Measurements from ENCODE around the gene OR51B2.
"Not testable (repeated sequence)": the region's sequence is repeated elsewhere in the genome, so short reads cannot be mapped to it uniquely, and the experiment has no call there.

Gene OR51B2, protein sequence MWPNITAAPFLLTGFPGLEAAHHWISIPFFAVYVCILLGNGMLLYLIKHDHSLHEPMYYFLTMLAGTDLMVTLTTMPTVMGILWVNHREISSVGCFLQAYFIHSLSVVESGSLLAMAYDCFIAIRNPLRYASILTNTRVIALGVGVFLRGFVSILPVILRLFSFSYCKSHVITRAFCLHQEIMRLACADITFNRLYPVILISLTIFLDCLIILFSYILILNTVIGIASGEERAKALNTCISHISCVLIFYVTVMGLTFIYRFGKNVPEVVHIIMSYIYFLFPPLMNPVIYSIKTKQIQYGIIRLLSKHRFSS

DNA sequence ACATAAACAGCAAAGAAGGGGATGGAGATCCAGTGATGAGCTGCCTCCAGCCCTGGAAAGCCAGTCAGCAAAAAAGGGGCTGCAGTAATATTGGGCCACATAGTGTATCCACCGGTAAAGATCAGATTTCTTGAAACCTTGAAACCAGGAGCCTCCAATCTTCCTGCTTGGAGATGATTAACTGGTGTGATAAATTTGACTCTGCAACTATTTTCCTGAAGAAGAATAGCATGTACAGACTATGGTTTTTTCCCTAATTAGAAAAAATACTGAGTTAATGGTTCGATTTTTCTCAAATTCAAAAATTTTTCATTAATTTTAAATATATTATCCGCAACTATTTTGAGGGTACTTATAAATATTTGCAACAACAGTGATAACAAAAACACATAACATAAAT is at the start of gene OR51B2:
Gene OR51B2, minus strand, starts transcription at position 101 of the 400 bp plus-strand sequence. Its CDS starts 0 bp downstream, at position 101.
- no peak for DNase-seq (ENCODE audit: low read depth)

DNA sequence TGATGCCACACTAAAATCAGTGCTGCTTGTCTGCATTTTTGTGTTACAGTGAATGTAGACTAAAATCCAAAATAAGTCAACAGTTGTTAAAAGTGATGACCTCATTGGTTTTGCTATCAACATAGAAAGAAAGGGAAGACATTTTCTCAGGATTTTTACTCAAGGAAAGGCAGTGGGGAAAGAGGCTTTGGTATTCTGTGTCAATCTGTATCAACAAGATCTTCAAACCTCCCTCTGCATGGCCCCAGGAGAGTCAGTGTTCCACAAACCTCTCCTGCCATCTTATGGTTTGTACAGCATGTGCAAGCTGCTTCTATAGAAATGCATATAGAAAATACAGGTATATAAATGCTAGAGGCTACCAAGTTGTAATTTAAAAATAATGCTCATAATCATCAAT is 45.7 kb upstream of the OR51B2 start:
- DNase-seq (ENCODE audit: low read depth), result no peak

DNA sequence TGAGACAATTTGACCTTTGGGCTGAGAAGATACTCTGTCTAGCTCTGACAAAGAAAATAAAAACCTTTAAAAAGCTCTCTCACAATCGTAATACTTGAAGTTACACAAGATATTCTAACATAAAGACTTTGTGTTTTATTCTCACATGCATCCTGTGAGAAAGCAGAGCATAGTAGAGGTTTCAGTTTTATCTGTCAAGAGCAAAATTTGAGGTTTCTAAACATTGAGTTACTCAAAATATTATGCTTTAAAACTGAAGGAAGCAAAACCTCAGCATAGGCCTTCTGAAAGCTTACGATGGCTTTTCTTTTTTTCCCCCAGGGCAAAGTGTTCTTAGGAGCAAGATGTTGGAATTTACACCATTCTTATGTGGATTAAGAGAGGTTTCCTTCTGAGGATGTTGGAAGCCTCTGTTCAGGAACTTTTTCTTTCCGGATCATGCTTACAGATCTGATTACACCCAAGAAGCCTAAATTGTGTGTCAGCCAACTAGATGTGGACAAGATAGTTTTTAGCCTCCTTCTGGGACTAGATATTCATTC is 44.5 kb upstream of the OR51B2 start:
- DNase-seq (ENCODE audit: low read depth), result no peak

DNA sequence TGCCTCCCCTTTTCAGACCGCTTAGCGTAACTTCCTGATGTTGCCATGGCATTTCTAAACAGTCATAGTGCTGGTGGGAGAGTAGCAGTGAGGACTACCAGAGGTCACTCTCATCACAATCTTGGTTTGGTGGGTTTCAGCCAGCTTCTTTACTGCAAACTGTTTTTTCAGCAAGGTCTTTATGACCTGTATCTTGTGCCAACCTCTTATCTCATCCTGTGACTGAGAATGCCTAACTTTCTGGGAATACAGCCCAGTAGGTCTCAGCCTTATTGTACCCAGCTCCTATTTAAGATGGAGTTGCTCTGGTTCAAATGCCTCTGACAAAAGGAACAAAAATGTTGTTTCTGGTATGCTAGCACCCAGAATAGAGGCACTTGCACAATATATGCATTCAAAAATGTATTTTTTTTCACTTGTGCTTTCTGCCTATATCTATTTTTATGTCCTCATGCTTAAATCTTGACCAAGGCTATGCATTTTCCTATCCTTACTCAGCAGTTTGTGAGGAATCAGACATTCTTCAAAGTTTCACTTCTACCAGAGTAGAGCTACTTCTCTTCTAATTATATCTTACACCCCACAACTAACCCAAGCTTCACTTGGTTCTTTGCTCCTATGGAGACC is 43.5 kb upstream of the OR51B2 start:
- DNase-seq (ENCODE audit: low read depth), result no peak

DNA sequence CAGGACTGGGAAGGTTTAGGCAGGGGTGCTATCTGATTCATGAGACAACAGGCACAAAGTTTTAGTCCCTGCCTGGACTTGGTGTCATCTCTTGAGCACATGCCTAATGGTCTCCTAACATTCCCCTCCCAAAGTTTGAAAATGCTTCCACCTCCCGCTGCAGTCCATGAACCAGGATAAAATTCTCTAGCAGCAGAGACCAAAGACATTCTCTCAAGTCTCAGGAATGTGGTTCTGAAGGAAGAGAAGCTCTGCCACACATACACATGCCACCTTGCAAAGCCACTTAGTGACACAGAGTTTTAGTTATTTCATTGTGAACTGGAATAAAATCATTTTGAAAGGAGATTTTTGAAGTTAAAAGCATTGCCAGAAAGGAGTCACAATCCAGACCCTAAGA is 42.8 kb upstream of the OR51B2 start:
- no peak for DNase-seq (ENCODE audit: low read depth)

DNA sequence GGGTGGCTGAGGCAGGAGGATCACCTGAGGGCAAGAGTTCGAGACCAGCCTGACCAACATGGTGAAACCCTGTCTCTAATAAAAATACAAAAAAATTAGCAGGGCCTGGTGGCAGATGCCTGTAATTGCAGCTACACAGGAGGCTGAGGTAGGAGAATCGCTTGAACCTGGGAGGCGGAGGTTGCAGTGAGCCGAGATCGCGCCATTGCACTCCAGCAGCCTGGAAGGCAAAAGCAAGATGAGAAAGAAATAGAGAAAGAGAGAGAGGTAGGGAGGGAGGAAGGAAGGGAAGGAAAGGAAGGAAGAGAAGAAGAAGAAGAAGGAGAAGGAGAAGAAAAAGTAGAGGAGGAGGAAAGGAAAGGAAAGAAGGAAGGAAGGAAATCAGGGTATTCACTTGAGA is 42.3 kb upstream of the OR51B2 start:
- DNase-seq (ENCODE audit: low read depth), result not testable (repeated sequence)

DNA sequence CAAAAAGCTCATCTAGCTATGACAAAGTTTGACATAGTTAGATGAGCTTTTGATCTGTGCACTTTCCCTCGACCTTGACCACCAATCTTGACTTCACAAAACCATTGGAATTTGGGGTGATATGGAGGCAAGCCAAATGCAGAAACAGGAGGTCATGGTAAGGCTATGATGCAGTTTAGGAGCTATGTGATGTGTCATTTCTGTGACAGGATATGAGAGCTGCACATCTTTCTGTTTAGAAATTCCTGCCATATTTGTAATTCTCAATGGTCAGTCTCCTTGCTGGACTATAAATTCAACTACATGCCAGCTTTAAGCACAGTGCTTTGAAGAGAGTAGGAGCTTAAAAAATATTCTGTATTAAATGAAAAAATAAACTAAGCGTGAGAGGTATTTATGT is 40.1 kb upstream of the OR51B2 start:
- DNase-seq (ENCODE audit: low read depth), result no peak

DNA sequence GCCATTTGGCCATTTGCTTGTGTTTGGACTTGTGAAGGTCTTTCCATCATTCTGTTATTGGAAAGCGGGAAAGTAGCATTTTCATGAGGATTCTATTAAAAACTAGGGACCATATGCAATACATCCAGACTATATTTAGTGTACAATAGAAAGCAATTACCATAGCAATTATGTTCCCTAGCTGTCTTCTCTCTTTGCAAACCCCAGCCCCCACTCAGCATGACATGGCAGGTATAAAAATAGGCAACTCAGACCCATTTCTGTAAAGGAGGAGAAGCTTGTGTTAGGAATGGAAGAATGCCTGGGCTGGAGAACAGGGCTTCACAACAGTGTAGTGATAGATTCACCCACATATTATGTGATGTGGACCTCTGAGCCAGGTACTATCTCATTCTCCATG is 39.6 kb upstream of the OR51B2 start:
- no peak for DNase-seq (ENCODE audit: low read depth)

DNA sequence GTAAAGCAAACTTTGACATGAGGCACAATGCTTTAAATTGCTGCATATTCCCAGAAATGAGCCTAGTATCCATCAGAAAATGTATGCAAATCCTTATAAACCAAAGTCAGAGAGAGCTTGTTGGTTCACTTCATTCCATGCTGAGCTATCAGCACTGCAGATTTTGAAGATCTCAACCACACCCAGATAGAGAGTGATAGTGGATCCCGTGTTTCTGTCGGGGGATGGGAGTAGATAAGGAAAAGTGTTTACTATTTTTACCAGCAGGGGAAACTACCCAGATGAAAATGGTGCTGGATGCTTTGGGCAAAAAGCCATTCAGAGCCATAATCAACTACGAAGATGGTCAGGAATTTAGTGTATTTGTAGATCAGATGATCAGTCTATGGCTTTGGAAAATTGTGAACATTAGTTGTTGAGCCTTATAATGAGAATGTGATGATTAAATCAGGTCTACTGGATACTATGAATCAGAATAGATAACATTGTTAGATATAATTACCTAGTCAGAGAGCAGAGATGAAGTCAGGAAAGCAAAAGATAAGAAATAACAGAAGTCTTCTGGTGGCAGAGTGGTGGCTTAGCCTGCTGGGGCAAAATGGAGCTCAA is 38.0 kb upstream of the OR51B2 start:
- DNase-seq (ENCODE audit: low read depth), result no peak

DNA sequence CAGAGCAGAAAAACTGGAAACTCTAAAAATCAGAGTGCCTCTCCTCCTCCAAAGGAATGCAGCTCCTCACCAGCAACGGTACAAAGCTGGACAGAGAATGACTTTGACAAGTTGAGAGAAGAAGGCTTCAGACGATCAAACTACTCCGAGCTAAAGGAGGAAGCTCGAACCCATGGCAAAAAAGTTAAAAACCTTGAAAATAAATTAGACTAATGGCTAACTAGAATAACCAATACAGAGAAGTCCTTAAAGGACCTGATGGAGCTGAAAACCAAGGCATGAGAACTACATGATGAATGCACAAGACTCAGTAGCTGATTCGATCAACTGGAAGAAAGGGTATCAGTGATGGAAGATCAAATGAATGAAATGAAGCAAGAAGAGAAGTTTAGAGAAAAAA is 31.9 kb upstream of the OR51B2 start:
- DNase-seq (ENCODE audit: low read depth), result not testable (repeated sequence)

DNA sequence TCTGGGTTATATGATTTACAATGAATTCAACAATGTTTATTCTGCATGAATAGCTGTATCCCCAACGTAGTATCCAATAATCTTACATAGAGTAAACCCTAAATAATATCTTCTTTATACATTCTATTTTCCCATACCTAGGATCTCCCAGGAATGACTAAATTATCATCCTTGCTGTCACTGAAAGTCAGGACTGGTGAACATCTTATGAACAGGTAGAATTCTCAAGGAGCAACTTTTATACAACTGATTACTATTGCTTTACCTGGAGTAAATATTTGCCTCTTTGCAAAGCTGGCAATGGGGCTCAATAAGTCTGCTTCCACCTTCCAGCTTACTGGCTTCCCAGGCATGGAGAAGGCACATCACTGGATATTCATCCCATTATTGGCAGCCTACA is 27.1 kb upstream of the OR51B2 start, which contains the start of gene OR51B6:
Gene OR51B6, plus strand, starts transcription at position 301 of the 400 bp plus-strand sequence. Its CDS starts 0 bp downstream, at position 301.
- no peak for DNase-seq (ENCODE audit: low read depth)

DNA sequence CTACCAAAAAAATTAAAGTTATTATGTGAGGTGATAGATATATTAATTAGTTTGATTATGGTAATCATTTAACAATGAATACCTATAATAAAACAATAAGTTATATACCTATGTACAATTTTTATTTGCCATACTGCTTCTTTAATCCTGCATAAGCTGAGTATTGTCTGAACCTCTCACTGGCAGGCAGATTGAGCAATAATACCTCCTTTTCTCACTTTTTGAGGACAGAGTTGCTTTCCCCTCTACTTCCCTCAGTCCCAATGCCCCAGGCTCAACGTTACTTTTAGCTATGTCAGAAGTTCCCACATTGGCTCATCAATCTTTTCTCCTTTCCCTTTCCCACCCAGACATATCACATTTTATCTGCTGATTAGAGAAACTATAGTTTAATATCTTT is 25.5 kb upstream of the OR51B2 start:
- no peak for DNase-seq (ENCODE audit: low read depth)

DNA sequence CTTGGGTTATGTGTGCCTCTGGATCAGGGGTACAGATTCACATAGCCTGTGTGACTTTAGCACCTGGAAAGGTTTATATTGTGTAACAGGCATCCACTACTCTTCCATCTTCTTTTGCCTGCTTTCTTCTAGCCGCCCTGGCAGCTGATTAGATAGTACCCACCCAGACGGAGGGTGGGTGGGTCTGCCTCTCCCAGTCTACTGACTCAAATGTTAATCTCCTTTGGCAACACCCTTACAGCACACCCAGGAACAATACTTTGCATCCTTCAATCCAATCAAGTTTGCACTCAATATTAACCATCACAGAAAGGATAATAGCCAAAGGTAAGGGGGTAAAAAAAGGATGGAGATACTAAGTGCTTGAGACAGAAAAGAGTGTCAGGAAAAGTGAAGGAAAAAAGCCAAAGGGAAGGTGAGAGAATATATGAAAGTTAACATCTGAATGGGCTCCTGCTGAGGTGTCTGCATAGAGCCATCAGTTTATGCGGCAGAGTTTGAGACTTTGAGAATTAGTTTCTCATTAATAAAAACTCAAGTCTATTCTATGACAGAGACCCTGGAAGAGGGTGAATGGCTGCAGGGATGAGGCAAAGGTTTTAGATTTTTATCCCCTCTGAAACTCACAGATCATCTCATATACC is 24.6 kb upstream of the OR51B2 start:
- DNase-seq (ENCODE audit: low read depth), result no peak

DNA sequence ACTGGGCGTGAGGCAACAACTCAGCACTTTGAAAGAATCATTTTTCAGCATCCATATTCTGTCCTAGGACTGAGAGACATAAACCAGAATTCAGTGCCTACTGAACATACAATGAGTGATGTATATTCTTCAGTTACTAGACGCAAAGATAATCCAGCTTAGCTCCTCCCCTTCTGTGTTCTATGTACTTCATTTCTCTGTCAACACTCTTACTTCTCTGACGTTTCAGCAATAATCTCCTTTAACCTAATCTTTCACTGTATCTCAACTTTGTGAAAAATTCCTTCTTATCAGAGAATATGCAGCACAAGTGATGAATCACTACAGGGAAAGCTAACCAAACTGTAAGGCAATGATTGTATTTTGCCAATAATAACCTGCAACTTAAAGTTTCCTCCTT is 21.7 kb upstream of the OR51B2 start:
- no peak for DNase-seq (ENCODE audit: low read depth)

DNA sequence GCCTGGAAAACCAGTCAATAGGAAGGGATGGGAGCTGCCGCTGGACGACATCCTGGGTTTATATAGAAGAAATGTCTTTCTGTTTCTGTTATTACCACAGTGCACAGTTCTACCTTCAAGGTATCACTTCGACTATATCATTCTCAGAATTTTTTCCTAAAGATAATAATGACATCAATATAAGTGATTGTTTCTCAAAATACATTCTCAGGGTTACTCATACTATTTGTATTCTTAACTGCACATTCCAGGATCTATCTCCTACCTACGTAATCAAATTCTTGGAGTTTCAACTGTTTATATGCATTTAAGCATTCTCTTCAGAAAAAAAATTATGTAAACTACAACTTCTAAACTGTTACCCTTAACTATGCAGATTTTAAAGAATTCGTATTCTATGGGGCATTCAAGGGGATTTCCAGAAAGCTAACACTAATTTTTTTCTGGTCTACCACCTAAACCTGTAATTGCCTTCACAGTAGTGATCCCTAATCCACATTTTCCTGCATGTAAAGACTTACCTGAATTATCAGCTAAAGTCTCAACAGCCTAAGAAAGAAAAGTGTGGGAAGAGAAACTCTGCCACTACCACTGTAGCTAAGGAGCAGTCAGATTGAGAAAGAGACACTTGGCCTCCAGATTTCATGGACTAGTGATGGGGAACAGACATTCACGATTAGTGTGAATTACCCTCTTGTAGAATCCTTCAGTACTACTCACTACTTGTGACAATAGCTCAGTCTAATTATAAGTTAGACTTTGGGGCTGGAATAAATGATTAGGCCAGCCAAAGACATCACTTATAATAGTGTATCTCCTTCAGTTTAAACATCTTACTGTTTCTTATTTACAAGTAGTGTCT is 19.6 kb upstream of the OR51B2 start, which contains the start of gene OR51B5:
Gene OR51B5, minus strand, starts transcription at position 51 of the 862 bp plus-strand sequence. Its CDS starts 0 bp downstream, at position 51.
- DNase-seq (ENCODE audit: low read depth), result no peak

DNA sequence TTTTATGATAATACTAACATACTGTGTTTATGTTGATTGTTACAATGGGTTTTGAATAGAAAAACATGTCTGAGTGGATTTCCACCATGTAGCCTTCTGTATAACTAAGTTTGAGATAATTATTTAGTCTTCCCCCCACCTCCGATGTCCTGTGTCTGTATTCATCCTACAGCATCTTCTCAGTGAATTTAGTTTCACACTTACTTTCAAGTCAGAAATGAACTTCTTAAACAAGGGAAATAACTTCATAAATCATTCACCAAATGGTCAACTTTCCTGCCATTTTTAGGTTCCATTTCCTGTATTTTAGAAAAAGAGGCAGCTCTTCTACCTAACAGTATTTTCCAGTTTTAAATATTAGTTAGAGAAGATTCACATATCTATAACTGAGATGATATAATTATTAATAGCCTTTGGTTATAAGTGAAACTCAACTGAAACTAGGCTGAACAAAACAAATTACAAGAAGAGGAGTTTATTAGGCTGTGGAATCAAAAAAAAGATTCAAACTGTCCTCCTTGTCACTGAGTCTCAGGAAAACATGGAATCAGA is 15.8 kb upstream of the OR51B2 start:
- DNase-seq (ENCODE audit: low read depth), result no peak

DNA sequence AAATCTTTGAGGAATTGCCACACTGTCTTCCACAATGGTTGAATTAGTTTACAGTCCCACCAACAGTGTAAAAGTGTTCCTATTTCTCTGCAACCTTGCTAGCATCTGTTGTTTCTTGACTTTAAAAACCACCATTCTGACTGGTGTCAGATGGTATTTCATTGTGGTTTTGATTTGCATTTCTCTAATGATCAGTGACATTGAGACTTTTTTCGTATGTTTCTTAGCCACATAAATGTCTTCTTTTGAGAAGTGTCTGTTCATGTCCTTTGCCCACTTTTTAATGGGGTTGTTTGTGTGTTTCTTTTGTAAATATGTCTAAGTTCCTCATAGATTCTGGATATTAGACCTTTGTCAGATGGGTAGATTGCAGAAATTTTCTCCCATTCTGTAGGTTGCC is 13.2 kb upstream of the OR51B2 start:
- DNase-seq (ENCODE audit: low read depth), result not testable (repeated sequence)

DNA sequence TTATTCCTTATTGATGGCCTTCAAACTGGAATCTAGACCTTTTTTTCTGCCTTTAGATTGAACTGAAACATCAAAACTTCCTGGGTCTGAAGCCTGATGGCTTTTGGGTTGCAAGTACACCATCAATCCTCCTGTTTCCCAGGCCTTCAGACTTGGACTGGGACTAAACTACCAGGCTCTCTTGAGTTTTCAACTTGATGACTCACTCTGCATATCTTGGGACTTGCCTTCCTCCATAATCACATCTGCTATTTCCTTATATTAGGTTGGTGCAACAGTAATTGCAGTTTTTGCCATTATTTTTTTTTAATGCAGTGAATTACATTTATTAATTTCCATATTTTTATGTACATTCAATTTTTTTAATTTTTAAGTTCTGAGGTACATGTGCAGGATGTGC is 12.2 kb upstream of the OR51B2 start:
- DNase-seq (ENCODE audit: low read depth), result no peak

DNA sequence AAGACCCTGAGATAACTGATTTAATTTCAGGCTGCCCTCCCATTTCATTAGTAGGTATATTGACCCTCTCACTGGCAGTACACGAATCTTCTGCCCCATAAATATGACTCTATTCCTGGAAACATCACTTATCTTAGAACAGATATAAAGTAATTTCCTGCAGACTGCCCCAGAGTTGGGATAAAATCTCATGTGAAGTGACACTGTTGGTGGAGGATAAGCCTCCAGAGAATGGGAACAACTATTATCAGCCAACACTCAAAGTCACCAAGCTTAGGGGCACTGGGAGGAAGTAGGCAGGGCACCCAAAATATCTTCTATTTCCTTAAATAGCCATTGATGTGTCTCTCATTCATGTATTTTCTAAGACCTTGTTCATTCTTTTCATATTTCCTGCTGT is 11.1 kb upstream of the OR51B2 start:
- no peak for DNase-seq (ENCODE audit: low read depth)

DNA sequence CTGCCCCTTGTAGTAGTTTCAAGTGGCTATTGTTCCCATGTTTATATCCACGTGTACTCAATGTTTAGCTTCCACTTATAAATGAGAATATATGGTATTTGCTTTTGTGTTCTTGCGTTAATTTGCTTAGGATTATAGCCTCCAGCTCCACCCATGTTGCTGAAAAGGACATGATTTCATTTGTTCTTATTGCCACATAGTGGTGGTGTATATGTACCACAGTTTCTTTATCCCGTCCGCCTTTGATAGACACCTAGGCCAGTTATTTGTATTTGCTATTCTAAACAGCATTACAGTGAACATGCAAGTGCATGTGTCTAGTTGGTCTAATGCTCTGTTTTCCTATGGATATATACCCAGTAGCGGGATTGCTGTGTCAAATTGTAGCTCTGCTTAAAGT is 6.8 kb downstream of the OR51B2 start:
- no peak for DNase-seq (ENCODE audit: low read depth)

Measured in T-helper 22 cell (primary cell).